HG03159 (cell line): ENCODE measurements around the gene GRID1.
"Not testable (repeated sequence)": the region's sequence is repeated elsewhere in the genome, so short reads cannot be mapped to it uniquely, and the experiment has no call there.

Experiments
- ATAC-seq: cut with Tn5 transposase; IDR thresholded peaks from one replicate; pipeline ENCODE4 v1.9.1; 2021; ENCODE audit warnings: mild to moderate bottlenecking, moderate library complexity; ENCODE audit not compliant: unreplicated experiment

The GRID1 gene

GRCh38 chr10:86051586-86051985 is 315.0 kb downstream of the GRID1 start:
- ATAC-seq, result no peak

GRCh38 chr10:86049442-86049841 is 317.2 kb downstream of the GRID1 start:
- ATAC-seq, result no peak

GRCh38 chr10:86048973-86049372 is 317.6 kb downstream of the GRID1 start:
- no peak for ATAC-seq

GRCh38 chr10:86048571-86048970 is 318.0 kb downstream of the GRID1 start:
- no peak for ATAC-seq

- ATAC-seq, result no peak
These were observed 319.0 kb downstream of the GRID1 start for GRCh38 chr10:86047588-86047987.

- no peak for ATAC-seq
These were observed 319.6 kb downstream of the GRID1 start for GRCh38 chr10:86046845-86047460.

GRCh38 chr10:86045896-86046295 is 320.7 kb downstream of the GRID1 start:
- ATAC-seq, result no peak

GRCh38 chr10:86044029-86044428 is 322.6 kb downstream of the GRID1 start:
- ATAC-seq, result no peak

GRCh38 chr10:86043236-86043635 is 323.4 kb downstream of the GRID1 start:
- no peak for ATAC-seq

GRCh38 chr10:86042161-86042560 is 324.4 kb downstream of the GRID1 start:
- no peak for ATAC-seq

GRCh38 chr10:86041116-86041515 is 325.5 kb downstream of the GRID1 start:
- no peak for ATAC-seq

- ATAC-seq, result no peak
These were observed 328.2 kb downstream of the GRID1 start for GRCh38 chr10:86038371-86038770.

GRCh38 chr10:86037096-86037495 is 329.5 kb downstream of the GRID1 start:
- ATAC-seq, result no peak

- ATAC-seq, result no peak
These were observed 330.1 kb downstream of the GRID1 start for GRCh38 chr10:86036544-86036831.

GRCh38 chr10:86035791-86036543 is 330.6 kb downstream of the GRID1 start:
- no peak for ATAC-seq

- no peak for ATAC-seq
These were observed 331.9 kb downstream of the GRID1 start for GRCh38 chr10:86034710-86035109.

- no peak for ATAC-seq
These were observed 333.0 kb downstream of the GRID1 start for GRCh38 chr10:86033581-86033980.

- not testable (repeated sequence) for ATAC-seq
These were observed 334.5 kb downstream of the GRID1 start for GRCh38 chr10:86032087-86032486.

GRCh38 chr10:86030312-86030711 is 336.3 kb downstream of the GRID1 start:
- no peak for ATAC-seq

- ATAC-seq, result no peak
These were observed 339.2 kb downstream of the GRID1 start for GRCh38 chr10:86027346-86027745.

- no peak for ATAC-seq
These were observed 341.1 kb downstream of the GRID1 start for GRCh38 chr10:86025509-86025908.

GRCh38 chr10:86024281-86025041 is 342.1 kb downstream of the GRID1 start:
- no peak for ATAC-seq
